Mesodermal cell (in vitro differentiated cells): ENCODE results near the gene DISP3.
"Not testable (repeated sequence)": the region's sequence is repeated elsewhere in the genome, so short reads cannot be mapped to it uniquely, and the experiment has no call there.

ENCODE experiments used
- H3K27ac ChIP-seq: 2 replicates; pipeline ENCODE4 v1.7.0; 2013; ENCODE audit warnings: mild to moderate bottlenecking, low read depth, low read length, moderate library complexity; ENCODE audit not compliant: severe bottlenecking
- H3K36me3 ChIP-seq: 2 replicates; pipeline ENCODE4 v1.7.1; 2013; ENCODE audit warnings: mild to moderate bottlenecking, low read length, moderate library complexity; ENCODE audit not compliant: control insufficient read depth, insufficient read depth
- H3K4me1 ChIP-seq: one replicate; pipeline ENCODE4 v1.7.1; 2013; ENCODE audit warnings: mild to moderate bottlenecking, low read length; ENCODE audit not compliant: insufficient read depth, control insufficient read depth, poor library complexity, severe bottlenecking
- H3K4me3 ChIP-seq: 2 replicates; pipeline ENCODE4 v1.7.0; 2013; ENCODE audit warnings: low read length, control low read depth, mild to moderate bottlenecking; ENCODE audit not compliant: insufficient read depth, poor library complexity, severe bottlenecking; ENCODE audit errors: extremely low read depth
- H3K9me3 ChIP-seq: 2 replicates; pipeline ENCODE4 v1.7.1; 2013; ENCODE audit warnings: mild to moderate bottlenecking, low read length, moderate library complexity; ENCODE audit not compliant: control insufficient read depth
- WGBS, 2 experiments: methylation state at CpG; one replicate each; pipeline ENCODE4 v1.1.5; 2013; ENCODE audit warnings: missing lambda C conversion rate in 2 of 2; ENCODE audit not compliant: insufficient coverage in 2 of 2; 5-methylcytosine and 5-hydroxymethylcytosine counted together

DISP3 gene

DNA sequence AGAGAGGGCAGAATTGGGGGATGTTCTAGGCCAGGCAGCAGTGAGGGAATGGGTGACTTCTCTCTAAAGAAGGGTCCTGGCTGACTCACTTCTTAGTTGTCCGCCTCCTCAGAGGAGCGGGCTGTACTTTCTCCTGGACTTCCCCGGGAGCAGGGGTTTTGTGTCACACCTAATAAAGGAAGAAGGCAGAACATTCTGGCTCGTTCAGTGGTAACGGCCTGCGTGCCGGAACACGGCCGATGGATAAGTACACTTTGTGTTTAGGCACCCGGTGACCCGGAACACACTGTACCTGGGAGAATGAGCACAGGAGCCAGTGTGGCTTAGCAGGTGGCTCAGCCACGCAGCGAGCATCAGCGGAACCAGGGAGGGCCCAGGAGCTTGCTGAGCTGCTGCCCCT is 90.6 kb downstream of the DISP3 start:
- WGBS, 2 experiments: 91 to 92% methylated on average over 12 to 14 of the region's 14 CpGs
- Histone ChIP-seq H3K27ac (no peak overlapping the region), H3K9me3 (no peaks in the 10 kb centered on the region), H3K4me3 (no peak overlapping the region), H3K36me3 (no peaks in the 10 kb centered on the region), H3K4me1 (no peaks in the 10 kb centered on the region)

DNA sequence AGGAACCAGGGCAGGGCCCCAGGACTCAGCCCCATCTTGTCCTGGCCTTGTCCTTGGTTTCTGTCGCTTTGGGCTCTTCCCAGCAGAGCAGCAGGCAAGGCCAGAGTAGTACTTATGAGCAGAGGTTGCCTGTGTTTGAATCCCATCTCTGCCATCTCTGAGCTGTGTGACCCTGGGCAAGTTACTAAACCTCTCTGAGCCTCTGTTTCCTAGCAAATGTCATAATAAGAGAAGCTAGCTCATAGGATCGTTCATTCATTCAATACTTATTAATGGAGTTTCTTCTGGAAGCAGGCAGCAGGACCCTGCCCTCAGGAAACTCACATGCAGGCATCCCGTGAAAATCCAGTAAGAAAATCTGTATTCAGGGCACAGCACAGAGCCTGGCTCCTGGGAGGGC is 91.0 kb downstream of the DISP3 start:
- H3K9me3 ChIP-seq: no peaks in the 10 kb centered on the region
- no peak overlapping the region for H3K27ac ChIP-seq
- no peaks in the 10 kb centered on the region for H3K36me3 ChIP-seq
- no peaks in the 10 kb centered on the region for H3K4me1 ChIP-seq
- no peak overlapping the region for H3K4me3 ChIP-seq
- WGBS, 2 experiments: 88 to 94% methylated on average over 2 to 3 of the region's 3 CpGs

DNA sequence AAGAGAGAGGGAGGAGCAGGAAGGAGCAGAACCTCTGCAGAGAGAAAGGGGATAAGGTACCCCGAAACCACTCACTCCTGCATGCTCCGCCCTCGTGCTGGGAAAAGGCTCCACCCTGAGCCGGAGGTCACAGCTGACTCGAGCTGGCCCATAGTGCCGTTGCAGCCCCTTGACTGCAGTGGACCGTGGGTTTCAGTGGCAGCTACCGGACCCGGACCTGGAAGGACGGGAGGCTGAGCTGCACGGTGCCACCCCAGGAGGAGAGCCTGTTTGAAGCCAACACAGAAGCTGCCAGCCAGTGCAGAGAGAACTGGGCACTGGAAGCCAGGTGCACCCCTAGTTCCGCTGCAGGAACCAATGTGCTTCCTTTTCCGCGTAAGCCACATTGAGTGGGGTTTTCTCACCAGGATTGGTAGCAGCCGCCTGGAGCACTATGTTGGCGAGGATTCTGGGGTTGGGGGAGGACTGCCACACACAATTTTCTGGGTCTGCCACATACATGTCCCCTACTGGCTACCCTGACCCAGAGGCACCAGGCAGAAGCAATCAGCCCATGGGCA is 91.9 kb downstream of the DISP3 start:
- WGBS, 2 experiments: 82 to 84% methylated on average over 13 to 16 of the region's 16 CpGs
- no peak overlapping the region for H3K4me3 ChIP-seq
- H3K36me3 ChIP-seq: no peaks in the 10 kb centered on the region
- no peaks in the 10 kb centered on the region for H3K4me1 ChIP-seq
- no peak overlapping the region for H3K27ac ChIP-seq
- H3K9me3 ChIP-seq: no peaks in the 10 kb centered on the region

DNA sequence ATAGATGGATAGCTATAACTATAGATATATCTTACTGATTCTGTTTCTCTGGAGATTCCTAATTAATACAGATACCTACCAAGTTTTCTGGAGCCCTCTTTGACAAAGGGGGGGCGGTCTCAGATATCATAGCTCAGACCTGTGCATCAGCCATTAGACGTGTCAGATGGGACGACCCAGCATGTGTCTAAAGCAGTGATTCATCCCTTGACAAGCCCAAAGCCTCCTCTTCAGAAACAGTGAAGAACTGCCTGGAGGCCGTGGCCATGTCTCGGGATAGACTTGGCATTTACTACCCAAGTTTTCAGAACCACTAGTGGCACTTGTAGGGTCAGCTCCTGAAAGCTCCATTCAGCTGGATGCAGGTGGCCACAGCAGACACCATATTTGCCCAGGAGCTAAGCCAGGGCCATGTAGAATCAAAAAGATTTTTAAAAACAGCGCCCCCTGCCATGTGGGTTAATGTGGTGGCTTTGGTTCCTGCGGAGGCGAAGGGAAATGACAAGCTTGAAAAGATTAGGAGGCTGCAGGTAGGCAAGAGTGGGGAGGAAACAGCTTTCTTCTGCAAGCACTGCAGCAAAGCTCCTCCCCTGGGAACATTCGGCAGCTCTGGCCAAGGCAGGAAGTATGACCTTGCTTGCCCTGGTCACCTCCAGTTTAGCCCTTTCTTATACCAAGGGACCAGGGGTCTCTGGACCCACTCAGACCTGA is 93.1 kb downstream of the DISP3 start:
- H3K36me3 ChIP-seq: no peaks in the 10 kb centered on the region
- H3K9me3 ChIP-seq: no peaks in the 10 kb centered on the region
- no peaks in the 10 kb centered on the region for H3K4me1 ChIP-seq
- WGBS, 2 experiments: 64 to 76% methylated on average over 8 to 9 of the region's 9 CpGs
- no peak overlapping the region for H3K27ac ChIP-seq
- H3K4me3 ChIP-seq: no peak overlapping the region

DNA sequence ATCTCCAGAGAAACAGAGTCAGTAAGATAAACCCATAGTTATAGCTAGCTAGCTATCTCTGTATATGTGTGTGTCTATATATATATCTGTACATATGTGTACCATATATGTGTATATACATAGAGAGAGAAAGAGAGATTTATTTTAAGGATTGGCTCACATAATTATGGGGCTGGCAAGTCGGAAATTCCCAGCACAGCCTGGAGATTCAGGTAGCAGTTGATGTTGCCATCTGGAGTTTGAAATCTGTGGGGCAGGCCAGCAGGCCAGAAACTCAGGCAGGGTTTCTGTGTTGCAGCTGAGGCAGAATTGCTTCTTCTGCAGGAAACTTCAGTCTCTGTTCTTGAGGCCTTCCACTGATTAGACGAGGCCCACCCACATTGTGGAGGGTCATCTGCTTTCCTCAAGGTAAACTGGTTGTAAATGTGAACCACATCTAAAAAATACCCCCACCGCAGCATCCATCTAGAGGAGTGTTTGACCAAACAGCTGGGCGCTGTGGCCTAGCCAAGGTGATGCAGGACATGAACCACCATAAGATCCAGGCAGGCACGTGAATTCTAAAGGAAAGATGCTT is 94.2 kb downstream of the DISP3 start:
- WGBS, 2 experiments: 95 to 96% methylated on average over 4 to 5 of the region's 5 CpGs
- H3K4me3 ChIP-seq: no peak overlapping the region
- H3K9me3 ChIP-seq: no peaks in the 10 kb centered on the region
- H3K4me1 ChIP-seq: no peaks in the 10 kb centered on the region
- no peaks in the 10 kb centered on the region for H3K36me3 ChIP-seq
- no peak overlapping the region for H3K27ac ChIP-seq

DNA sequence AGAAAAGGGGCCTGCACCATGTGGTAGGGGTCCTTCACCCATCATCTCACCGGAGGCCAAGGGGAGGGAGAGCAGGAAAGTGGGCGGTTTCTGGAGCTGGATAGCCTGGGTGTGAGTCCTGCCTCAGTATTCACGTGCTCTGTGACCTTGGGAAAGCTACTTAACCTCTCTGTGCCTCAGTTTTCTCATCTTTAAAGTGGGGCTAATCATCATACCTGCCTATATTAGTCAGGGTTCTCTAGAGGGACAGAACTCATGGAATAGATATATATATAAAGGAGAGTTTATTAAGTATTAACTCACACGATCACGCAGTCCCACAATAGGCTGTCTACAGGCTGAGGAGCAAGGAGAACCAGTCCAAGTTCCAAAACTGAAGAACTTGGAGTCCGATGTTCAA is 96.6 kb downstream of the DISP3 start:
- no peaks in the 10 kb centered on the region for H3K9me3 ChIP-seq
- WGBS, 2 experiments: 89 to 97% methylated on average over 4 to 5 of the region's 6 CpGs
- no peak overlapping the region for H3K4me3 ChIP-seq
- no peaks in the 10 kb centered on the region for H3K36me3 ChIP-seq
- H3K27ac ChIP-seq: no peak overlapping the region
- no peaks in the 10 kb centered on the region for H3K4me1 ChIP-seq

DNA sequence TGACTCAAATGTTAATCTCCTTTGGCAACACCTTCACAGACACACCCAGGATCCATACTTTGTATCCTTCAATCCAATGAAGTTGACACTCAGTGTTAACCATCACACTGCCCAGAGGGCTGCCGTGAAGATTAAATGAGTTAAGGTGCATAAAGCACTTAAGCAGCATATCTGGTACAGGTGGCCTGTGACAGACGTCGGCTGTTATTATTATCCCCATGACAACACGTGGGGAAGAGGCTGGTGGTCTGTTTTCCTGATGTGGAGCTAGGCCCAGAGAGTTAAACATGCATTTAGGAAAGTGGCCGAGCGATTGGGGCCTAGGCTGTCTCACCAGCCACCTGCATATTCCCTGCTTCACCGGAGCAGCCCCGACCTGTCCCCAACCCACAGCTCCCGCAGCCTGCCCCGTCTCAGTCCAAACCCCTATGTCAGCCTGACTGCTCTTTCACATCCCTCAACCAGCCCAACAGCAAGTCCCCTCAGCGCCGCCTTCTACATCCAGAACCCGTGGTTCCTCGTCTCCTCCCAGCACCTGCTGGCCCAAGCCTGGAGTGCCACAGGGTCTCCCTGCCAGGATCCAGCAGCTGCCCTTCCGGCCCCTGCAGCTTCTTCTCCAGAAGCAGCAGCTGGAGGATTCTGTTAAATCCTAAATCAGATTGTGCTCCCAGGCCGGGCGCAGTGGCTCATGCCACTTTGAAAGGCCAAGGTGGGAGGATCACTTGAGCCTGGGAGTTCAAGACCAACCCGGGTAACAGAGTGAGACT is 97.3 kb downstream of the DISP3 start:
- whole genome bisulfite sequencing, 2 experiments: 89 to 92% methylated on average over 15 to 17 of the region's 18 CpGs
- H3K4me1 ChIP-seq: no peaks in the 10 kb centered on the region
- H3K27ac ChIP-seq: no peak overlapping the region
- no peak overlapping the region for H3K4me3 ChIP-seq
- H3K36me3 ChIP-seq: no peaks in the 10 kb centered on the region
- H3K9me3 ChIP-seq: no peaks in the 10 kb centered on the region

DNA sequence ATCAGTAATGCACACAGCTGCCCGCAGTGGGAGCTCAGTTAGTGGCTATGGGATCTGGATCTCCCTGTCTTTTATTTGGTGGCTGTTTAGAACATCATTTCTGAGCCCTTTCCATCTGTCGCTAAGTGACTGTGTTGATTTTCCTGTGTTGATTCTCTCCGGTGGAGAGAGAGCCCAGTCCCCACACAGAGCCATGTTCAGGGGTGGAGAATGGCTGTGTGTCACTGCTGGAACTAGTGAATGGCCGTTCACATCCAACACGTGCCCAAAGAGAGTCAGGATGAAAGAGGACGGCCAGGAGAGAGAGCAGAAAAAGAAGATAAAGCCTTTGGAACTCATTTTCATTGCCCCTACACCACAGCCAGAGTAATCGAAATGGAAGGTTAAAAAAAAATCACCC is 99.0 kb downstream of the DISP3 start:
- H3K9me3 ChIP-seq: no peaks in the 10 kb centered on the region
- no peaks in the 10 kb centered on the region for H3K4me1 ChIP-seq
- 85 to 94% methylated on average over 2 to 5 of the region's 7 CpGs for WGBS, 2 experiments
- no peak overlapping the region for H3K27ac ChIP-seq
- no peaks in the 10 kb centered on the region for H3K36me3 ChIP-seq
- no peak overlapping the region for H3K4me3 ChIP-seq

DNA sequence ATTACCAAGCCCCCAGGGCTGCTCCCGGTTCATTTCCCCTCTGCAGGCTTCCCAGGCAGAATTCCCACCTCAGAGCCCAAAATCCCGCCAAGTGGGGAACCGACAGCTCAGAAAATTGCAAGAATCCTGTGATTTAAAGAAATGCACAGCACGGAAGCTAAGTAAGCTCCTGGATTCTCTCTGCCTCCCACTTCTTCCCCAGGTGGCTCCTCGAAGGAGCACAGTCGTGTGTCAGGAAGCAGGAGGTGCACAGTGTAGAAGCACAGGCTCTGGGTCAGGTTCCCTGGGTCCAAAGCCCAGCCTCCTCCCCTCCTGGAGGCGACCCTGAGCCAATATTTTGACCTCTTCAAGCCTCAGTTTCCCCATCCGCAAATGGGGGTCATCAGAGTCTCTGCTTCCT is 100.6 kb downstream of the DISP3 start:
- no peaks in the 10 kb centered on the region for H3K36me3 ChIP-seq
- no peak overlapping the region for H3K27ac ChIP-seq
- H3K4me3 ChIP-seq: no peak overlapping the region
- H3K9me3 ChIP-seq: no peaks in the 10 kb centered on the region
- 80 to 90% methylated on average over 4 to 5 of the region's 8 CpGs for WGBS, 2 experiments
- H3K4me1 ChIP-seq: no peaks in the 10 kb centered on the region

DNA sequence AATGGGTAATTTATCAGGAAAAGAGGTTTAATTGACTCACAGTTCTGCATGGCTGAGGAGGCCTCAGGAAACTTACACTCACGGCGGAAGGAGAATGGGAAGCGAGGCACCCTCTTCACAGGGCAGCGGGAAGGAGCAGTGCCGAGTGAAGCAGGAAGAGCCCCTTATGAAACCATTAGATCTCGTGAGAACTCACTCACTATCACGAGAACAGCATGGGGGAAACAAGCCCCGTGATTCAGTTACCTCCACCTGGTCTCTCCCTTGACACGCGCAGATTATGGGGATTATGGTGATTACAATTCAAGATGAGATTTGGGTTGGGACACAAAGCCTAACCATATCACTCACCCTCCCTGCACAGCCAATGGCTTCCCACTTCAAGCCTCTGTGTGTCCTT is 101.1 kb downstream of the DISP3 start:
- not testable (repeated sequence) for H3K4me3 ChIP-seq, H3K27ac ChIP-seq, H3K9me3 ChIP-seq, H3K4me1 ChIP-seq, H3K36me3 ChIP-seq
- 80 to 85% methylated on average over 7 to 8 of the region's 10 CpGs for WGBS, 2 experiments
